IMR-90 (cell line): Measurements from ENCODE around the gene NPAS1. TPM values are rescaled to one million over a fixed set of nuclear protein-coding genes. Genes with fewer than 3 reads are reported as not detected.
"Not testable (repeated sequence)": the region's sequence is repeated elsewhere in the genome, so short reads cannot be mapped to it uniquely, and the experiment has no call there.

Source experiments
- ATAC-seq: fragments of 200-7000 bp; cut with Tn5 transposase; 2 replicates; pipeline ENCODE4 v1.9.1; 2020; ENCODE audit warnings: low read depth, mild to moderate bottlenecking, moderate library complexity
- BruUV-seq: library from RNA; stranded (reverse); fragments of 400-500 nt; replicated peaks from 2 replicates; lab custom pipeline; 2021; lab: Mats Ljungman, UMichigan
- CTCF ChIA-PET: fragments of 300-600 bp; formaldehyde crosslinking; extraction: SDS; loops from one replicate; lab custom pipeline; 2021; ENCODE audit warnings: antibody characterized with exemption; lab: Yijun Ruan, JAX
- POLR2A ChIA-PET: fragments of 300-600 bp; sonication (Branson Sonifier 250); formaldehyde crosslinking; loops from one replicate; lab custom pipeline; 2022; ENCODE audit warnings: antibody characterized with exemption; ENCODE audit not compliant: unreplicated experiment; lab: Charles Lee
- DNase-seq: peaks from one replicate; pipeline ENCODE4 v3.0.0; 2013
- H2AFZ ChIP-seq: replicated peaks from 2 replicates; pipeline ENCODE3; 2013; ENCODE audit warnings: low read length, mild to moderate bottlenecking; ENCODE audit not compliant: poor library complexity
- H2AK5ac ChIP-seq: 2 replicates; pipeline ENCODE4 v1.6.1; 2013; ENCODE audit warnings: low read depth, low read length, inconsistent platforms
- H2AK9ac ChIP-seq: replicated peaks from 2 replicates; pipeline ENCODE3; 2013; ENCODE audit warnings: mild to moderate bottlenecking, low read depth, low read length, moderate library complexity; ENCODE audit not compliant: poor library complexity
- H2BK120ac ChIP-seq: 2 replicates; pipeline ENCODE4 v1.6.1; 2013; ENCODE audit warnings: low read depth, low read length, inconsistent platforms
- H2BK15ac ChIP-seq: 3 replicates; pipeline ENCODE4 v1.6.1; 2013; ENCODE audit warnings: low read depth, low read length, inconsistent platforms
- H2BK20ac ChIP-seq: 2 replicates; pipeline ENCODE4 v1.6.1; 2013; ENCODE audit warnings: low read depth, mild to moderate bottlenecking, inconsistent platforms, low read length, moderate library complexity
- H2BK5ac ChIP-seq: 2 replicates; pipeline ENCODE4 v1.6.1; 2013; ENCODE audit warnings: mild to moderate bottlenecking, low read depth, low read length, inconsistent platforms; ENCODE audit not compliant: poor library complexity, severe bottlenecking
- H3K14ac ChIP-seq: replicated peaks from 2 replicates; pipeline ENCODE4 v1.6.1; 2013; ENCODE audit warnings: low read depth, low read length, inconsistent platforms
- H3K18ac ChIP-seq: 2 replicates; pipeline ENCODE4 v1.6.1; 2013; ENCODE audit warnings: low read depth, low read length, control low read depth
- H3K23ac ChIP-seq: 2 replicates; pipeline ENCODE4 v1.6.1; 2013; ENCODE audit warnings: low read depth, low read length, inconsistent platforms
- H3K27ac ChIP-seq: 2 replicates; pipeline ENCODE4 v1.5.1; 2013; ENCODE audit warnings: mild to moderate bottlenecking, control low read depth, low read length; ENCODE audit not compliant: insufficient read depth
- H3K27me3 ChIP-seq: 2 replicates; pipeline ENCODE4 v1.6.1; 2013; ENCODE audit warnings: low read length; ENCODE audit not compliant: control insufficient read depth, insufficient read depth
- H3K36me3 ChIP-seq: 2 replicates; pipeline ENCODE4 v1.6.1; 2013; ENCODE audit warnings: low read length, mixed read lengths; ENCODE audit not compliant: control insufficient read depth, insufficient read depth
- H3K4ac ChIP-seq: 2 replicates; pipeline ENCODE4 v1.6.1; 2013; ENCODE audit warnings: low read depth, low read length, inconsistent platforms
- H3K4me1 ChIP-seq: 2 replicates; pipeline ENCODE4 v1.6.1; 2013; ENCODE audit warnings: low read length, mixed read lengths; ENCODE audit not compliant: control insufficient read depth, insufficient read depth
- H3K4me2 ChIP-seq: 2 replicates; pipeline ENCODE4 v1.6.1; 2013; ENCODE audit warnings: low read depth, mild to moderate bottlenecking, control low read depth, low read length, moderate library complexity
- H3K4me3 ChIP-seq: 2 replicates; pipeline ENCODE4 v1.5.1; 2013; ENCODE audit warnings: low read depth, mild to moderate bottlenecking, control low read depth, low read length, moderate library complexity; ENCODE audit not compliant: insufficient read depth
- H3K56ac ChIP-seq: 2 replicates; pipeline ENCODE4 v1.6.1; 2013; ENCODE audit warnings: low read length, inconsistent platforms; ENCODE audit not compliant: insufficient read depth; ENCODE audit errors: extremely low read depth
- H3K79me1 ChIP-seq, 2 experiments: 2 replicates each; pipeline ENCODE4 v1.6.1; 2013; ENCODE audit warnings: low read length in 2 of 2, inconsistent platforms in 1 of 2, low read depth in 1 of 2
- H3K9ac ChIP-seq: 2 replicates; pipeline ENCODE4 v1.6.1; 2013; ENCODE audit warnings: low read depth, low read length, control low read depth
- H3K9me1 ChIP-seq: 2 replicates; pipeline ENCODE4 v1.6.1; 2013; ENCODE audit warnings: low read length, inconsistent platforms; ENCODE audit not compliant: insufficient read depth
- H3K9me3 ChIP-seq: 2 replicates; pipeline ENCODE4 v1.6.1; 2013; ENCODE audit warnings: low read length; ENCODE audit not compliant: control insufficient read depth, insufficient read depth
- H4K20me1 ChIP-seq: 2 replicates; pipeline ENCODE4 v1.6.1; 2013; ENCODE audit warnings: low read length, inconsistent platforms; ENCODE audit not compliant: insufficient read depth
- H4K5ac ChIP-seq: 2 replicates; pipeline ENCODE4 v1.6.1; 2013; ENCODE audit warnings: mild to moderate bottlenecking, low read depth, low read length, control low read depth
- H4K8ac ChIP-seq, 2 experiments: 2 replicates each; pipeline ENCODE4 v1.6.1; 2013; ENCODE audit warnings: low read depth in 2 of 2, low read length in 2 of 2, control low read depth in 1 of 2, inconsistent platforms in 1 of 2
- H4K91ac ChIP-seq: 2 replicates; pipeline ENCODE4 v1.6.1; 2013; ENCODE audit warnings: low read depth, low read length, inconsistent platforms; ENCODE audit not compliant: insufficient read depth
- WGBS, 2 experiments: methylation state at CpG; one replicate each; pipeline versions ENCODE4 v1.1.5 to v1.1.7; 2013; ENCODE audit warnings: missing lambda C conversion rate in 2 of 2; ENCODE audit not compliant: insufficient read length in 1 of 2; ENCODE audit errors: extremely low coverage in 2 of 2; 5-methylcytosine and 5-hydroxymethylcytosine counted together
- dilution Hi-C: fragments of 300-500 bp; cut with HindIII; formaldehyde crosslinking; loops from one replicate; pipeline ENCODE4 v1.14.3; 2018; ENCODE audit warnings: low sequenced_read_pairs; ENCODE audit not compliant: unreplicated experiment
- in situ Hi-C: fragments of 300-500 bp; cut with MboI; formaldehyde crosslinking; loops from 3 replicates; pipeline ENCODE4 v1.14.3; 2019; ENCODE audit warnings: low sequenced_read_pairs, inconsistent platforms, mixed read lengths
- intact Hi-C: fragments of 100-400 bp; cut with micrococcal nuclease; formaldehyde crosslinking; loops from 2 replicates; pipeline ENCODE4 v1.10.0; 2022
- polyA plus RNA-seq, 3 experiments: library from polyadenylated mRNA; depleted of rRNA; stranded (reverse); fragments of >200 nt; gene quantifications; 2 replicates each; pipeline ENCODE4 v1.2.3, GENCODE V29; 2012; ENCODE audit warnings: low replicate concordance in 1 of 3
- total RNA-seq: library from RNA; depleted of rRNA; stranded (reverse); fragments of >200 nt; gene quantifications from 2 replicates; pipeline ENCODE4 v1.2.3, GENCODE V29; 2012

NPAS1 gene
- total and polyA plus RNA-seq, 2 of the 4 experiments (the other 2 are of a cell fraction), result 0.36 to 5.7 TPM

GRCh38 chr19:47078351-47078750, 58.7 kb downstream of the NPAS1 start:
- H4K8ac ChIP-seq, DNase-seq, H2BK5ac ChIP-seq, H2AFZ ChIP-seq, H3K27ac ChIP-seq, H3K9me1 ChIP-seq, H4K5ac ChIP-seq, H2AK5ac ChIP-seq, POLR2A ChIA-PET, H4K91ac ChIP-seq, H2AK9ac ChIP-seq, H3K56ac ChIP-seq, H3K4me2 ChIP-seq, in situ Hi-C loops, H2BK15ac ChIP-seq, H3K4me1 ChIP-seq, H3K18ac ChIP-seq, dilution Hi-C loops, H3K9ac ChIP-seq, H2BK20ac ChIP-seq, ATAC-seq, H3K4me3 ChIP-seq, BruUV-seq, H3K27me3 ChIP-seq, H3K4ac ChIP-seq, H3K23ac ChIP-seq, H3K9me3 ChIP-seq, H3K14ac ChIP-seq, H2BK120ac ChIP-seq: not testable (repeated sequence)
- intact Hi-C loops, result loop anchor here (2.0 to 5.0 kb wide), 2 partner anchors 34 to 66 kb away; partner anchors contain the start of gene ZC3H4
- WGBS, 2 experiments, result 100% methylated on average over 3 of the region's 13 CpGs; no CpG with 5 or more reads in 1 of the 2 experiments
- peaks cover 55% of the 10 kb centered on the region for H3K36me3 ChIP-seq
- H3K79me1 ChIP-seq, result peaks cover 14 to 39% of the 10 kb centered on the region in 2 experiments; a peak in 3 of 4 replicates
- peaks cover 27% of the 10 kb centered on the region for H4K20me1 ChIP-seq
- CTCF ChIA-PET, result interaction anchor here (1.4 kb wide), 1 partner anchor 35 kb away, joined by 9 read pairs; the partner anchor contains the start of gene ZC3H4
